DMS114 treated with DMSO at 0.1 percent for 48 hours (cell line): ENCODE results near the gene EXD2.
"Not testable (repeated sequence)": the region's sequence is repeated elsewhere in the genome, so short reads cannot be mapped to it uniquely, and the experiment has no call there.

Experiments
- DNase-seq: peaks from one replicate; lab custom pipeline; 2025; ENCODE audit not compliant: unreplicated experiment; lab: John Stamatoyannopoulos, UW

EXD2 gene

GRCh38 chr14:69274321-69274720 lies 83.0 kb downstream of the EXD2 start:
- no peak for DNase-seq

- DNase-seq, result no peak
Observed at GRCh38 chr14:69275331-69275730, 84.0 kb downstream of the EXD2 start.

GRCh38 chr14:69277356-69277755 lies 86.1 kb downstream of the EXD2 start:
- DNase-seq, result not testable (repeated sequence)

GRCh38 chr14:69280746-69281291 lies 89.5 kb downstream of the EXD2 start:
- DNase-seq, result no peak

DNA sequence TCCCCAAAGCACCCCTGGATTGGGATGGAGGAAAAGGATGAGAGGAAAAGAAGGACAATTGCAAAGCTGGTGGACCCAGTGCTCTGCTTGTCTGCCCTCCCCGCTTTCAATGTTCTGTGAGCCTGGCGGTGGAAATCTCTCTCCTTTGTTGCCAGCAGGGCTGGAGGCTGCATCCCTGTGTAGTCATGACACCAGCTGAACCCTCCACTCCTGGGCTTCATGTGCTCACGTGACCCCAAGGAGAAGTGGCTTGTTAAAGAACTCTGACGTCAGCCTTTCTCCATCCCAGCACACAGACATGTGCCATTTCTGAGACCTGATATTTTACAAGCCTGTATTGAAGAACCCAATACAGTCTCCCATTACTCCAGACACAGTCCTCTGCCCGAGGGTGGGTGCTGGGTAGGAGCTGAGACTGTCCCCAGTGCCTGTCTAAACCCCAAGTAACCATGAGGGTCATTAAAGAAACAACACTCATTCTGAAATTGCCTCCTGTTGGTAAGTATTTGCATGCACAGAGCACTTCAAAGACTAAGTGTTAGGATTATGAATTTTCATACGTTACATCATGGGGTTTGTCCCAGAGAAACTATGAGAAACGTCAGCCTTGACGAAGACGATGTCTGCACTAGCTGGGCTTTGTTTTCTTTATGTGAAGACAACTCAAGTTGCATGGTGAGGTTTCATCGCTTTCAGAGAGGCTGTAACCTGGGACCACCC lies 90.3 kb downstream of the EXD2 start:
- DNase-seq, result no peak

DNA sequence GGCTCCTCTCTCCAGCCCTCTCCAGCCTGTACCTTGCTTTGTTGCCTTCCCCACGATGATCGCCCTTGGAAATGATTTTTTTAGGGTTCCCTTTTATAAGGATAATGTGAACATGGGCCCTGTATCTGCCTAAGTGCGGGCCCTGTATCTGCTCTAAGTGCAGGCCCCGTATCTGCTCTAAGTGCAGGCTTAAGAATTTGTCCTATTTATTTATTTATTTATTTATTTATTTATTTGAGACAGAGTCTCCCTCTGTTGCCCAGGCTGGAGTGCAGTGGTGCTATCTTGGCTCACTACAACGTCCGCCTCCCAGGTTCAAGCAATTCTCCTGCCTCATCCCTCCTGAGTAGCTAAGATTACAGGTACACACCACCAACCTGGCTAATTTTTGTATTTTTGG lies 91.2 kb downstream of the EXD2 start:
- DNase-seq, result no peak

DNA sequence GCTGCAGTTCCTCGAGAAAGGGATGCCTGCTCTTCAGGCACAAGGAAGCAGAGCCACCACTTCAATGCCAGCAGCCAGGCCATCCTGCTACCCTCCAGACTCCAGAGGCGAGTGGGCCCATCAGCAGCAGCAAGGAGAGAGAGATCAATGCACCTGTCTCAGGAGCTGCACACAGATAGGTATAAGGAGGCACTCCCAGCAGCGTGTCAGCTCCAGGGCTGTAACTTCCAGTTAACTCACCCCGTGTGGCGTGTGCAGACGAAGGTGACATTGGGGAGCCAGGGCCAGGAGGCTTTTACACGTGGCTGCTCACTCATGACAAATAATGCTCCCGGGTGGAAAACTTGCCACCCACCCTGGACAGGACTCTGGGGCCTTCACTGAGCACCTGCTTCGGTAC lies 92.9 kb downstream of the EXD2 start:
- no peak for DNase-seq

DNA sequence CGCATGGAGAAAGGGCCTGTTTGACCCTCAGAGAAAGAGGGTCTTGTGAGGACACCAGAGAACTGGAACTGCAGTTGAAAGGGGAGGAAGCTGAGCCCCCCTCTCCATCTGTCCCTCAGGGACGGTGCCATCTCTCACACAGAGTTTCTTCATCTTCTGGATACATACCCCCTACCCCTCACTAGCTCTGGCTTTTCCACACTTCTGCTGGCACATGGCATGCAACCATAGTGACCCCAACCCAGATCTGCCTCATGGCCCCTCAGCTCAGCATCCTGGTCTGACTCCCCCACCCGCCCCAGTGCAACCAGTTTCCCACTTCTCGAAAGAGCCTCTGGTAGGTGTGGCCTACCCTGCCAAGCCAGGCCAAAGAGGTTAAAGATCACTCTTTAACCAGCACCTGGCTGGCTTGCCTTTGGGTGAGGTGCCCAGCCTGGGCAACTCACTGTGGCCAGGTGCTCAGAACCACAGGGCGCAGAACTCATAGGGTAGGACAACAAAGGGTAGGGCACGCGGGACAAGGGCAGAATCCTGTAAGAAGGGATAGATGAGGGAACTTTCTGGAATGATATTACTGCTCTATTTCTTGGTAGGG lies 94.5 kb downstream of the EXD2 start:
- no peak for DNase-seq

- no peak for DNase-seq
Observed at GRCh38 chr14:69287098-69288010, 96.1 kb downstream of the EXD2 start.

DNA sequence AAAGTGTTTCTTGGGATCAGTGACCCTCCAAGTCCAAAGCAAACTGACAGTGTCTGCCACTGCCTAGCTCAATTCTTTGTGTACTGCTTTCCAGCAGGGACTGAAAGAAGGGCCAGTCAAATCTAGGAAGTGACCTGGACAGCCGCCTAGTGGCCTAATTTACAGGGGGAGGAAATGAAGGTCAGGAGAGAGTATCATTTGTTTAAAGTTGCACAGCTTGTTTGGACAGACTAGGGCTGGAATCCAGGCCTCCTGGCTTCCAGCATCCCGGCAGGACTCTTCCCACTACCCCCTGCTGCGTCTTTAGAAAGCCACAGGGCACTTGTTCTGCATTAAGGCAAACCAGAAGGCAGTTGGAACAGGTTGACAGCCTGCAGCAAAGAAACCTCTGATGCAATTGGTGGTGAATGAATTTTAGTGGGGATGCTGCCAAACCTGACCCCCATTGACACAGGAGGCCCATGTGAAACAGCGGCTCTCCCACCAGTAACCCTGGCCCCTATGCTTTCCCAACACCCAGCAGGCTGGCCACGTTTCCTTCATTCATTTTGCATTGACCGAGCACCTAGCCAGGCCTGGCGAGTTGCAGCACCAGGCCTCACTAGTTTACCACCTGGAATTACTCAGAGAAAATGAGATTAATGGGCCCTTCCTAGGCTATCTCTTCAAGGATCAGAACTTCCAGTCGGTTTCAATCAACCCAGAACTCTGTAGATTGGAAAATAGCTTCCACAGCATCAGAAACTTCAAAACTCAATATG lies 96.9 kb downstream of the EXD2 start:
- no peak for DNase-seq

DNA sequence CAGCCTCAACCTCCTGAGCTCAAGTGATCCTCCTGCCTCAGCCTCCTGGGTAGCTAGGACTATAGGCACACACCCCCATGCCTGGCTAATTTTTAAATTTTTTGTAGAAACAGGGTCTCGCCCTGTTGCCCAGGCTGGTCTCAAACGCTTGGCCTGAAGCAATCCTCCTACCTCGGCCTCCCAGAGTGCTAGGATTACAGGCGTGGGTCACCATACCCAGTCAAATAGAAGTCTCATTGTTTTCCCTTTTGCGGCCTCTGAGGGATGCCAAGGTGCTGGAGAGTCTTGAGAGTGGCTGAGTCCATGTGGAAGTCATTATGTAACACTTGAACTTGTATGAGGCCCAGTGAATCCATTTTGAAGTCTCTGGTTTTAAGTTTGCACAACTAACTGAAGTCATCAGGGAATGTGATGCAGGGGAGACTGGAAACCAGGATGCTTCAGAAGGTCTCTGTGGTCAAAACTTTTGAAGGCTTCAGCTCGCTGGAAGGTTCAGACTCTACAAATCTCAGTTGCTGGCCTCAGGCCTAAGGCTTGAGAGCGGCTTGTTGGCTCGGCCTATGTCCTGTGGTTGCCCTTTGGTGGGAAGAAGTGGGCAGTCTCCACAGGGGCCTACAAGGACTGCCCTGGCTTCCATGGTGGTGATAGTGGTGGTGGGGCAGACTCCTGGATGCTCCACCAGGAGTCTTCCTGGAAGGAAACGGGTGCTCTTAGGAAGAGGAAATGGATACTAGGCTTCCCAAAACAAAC lies 97.8 kb downstream of the EXD2 start:
- DNase-seq, result no peak

- DNase-seq, result no peak
Observed at GRCh38 chr14:69289811-69290520, 98.7 kb downstream of the EXD2 start.

- not testable (repeated sequence) for DNase-seq
Observed at GRCh38 chr14:69290881-69291280, 99.6 kb downstream of the EXD2 start.

- DNase-seq, result no peak
Observed at GRCh38 chr14:69291396-69291795, 100.1 kb downstream of the EXD2 start.

- DNase-seq, result no peak
Observed at GRCh38 chr14:69291891-69292561, 100.7 kb downstream of the EXD2 start.
